ENCODE results near the gene BRD2.

GRCh38 chr6:32937230-32937633, 31.2 kb upstream of the BRD2 start:
- TF ChIP-seq GABPA (IDR thresholded peaks at IDR 0.05; ENCODE audit: low read depth): 0 out of 2 replicates have a peak, but pooled peaks have one; percentile 16
- TF ChIP-seq CTCF (IDR thresholded peaks at IDR 0.05; ENCODE audit: insufficient read depth, low read length): no peak
- TF ChIP-seq POLR2AphosphoS5 (IDR thresholded peaks at IDR 0.05; ENCODE audit: low read depth): peak; percentile 55

All from HL-60 (cell line).